OCI-LY3 (cell line): ENCODE measurements around the gene RBM26.

ENCODE experiments used
- H2AFZ ChIP-seq: fragments of 200-600, 300-600 bp; shearing (Covaris generic); 2 replicates; pipeline ENCODE4 v1.6.0; 2014; ENCODE audit warnings: antibody characterized with exemption, low read depth, low read length
- H3K27ac ChIP-seq: fragments of 200-600, 300-600 bp; sonication (generic); 2 replicates; pipeline ENCODE4 v1.5.1; 2014; ENCODE audit warnings: mild to moderate bottlenecking, low read length, moderate library complexity, mixed read lengths
- H3K27me3 ChIP-seq: fragments of 200-600, 300-600 bp; sonication (generic); 2 replicates; pipeline ENCODE4 v1.6.1; 2014; ENCODE audit warnings: low read depth, low read length, mixed read lengths
- H3K36me3 ChIP-seq: fragments of 200-600, 300-600 bp; sonication (generic); replicated peaks from 2 replicates; pipeline ENCODE3; 2014; ENCODE audit warnings: low read depth, low read length, mixed read lengths
- H3K4me1 ChIP-seq: fragments of 300-600, 200-600 bp; sonication (generic); 2 replicates; pipeline ENCODE4 v1.6.1; 2014; ENCODE audit warnings: low read length, mixed read lengths
- H3K4me2 ChIP-seq: fragments of 200-600, 300-600 bp; sonication (generic); 2 replicates; pipeline ENCODE4 v1.6.1; 2014; ENCODE audit warnings: low read length, mixed read lengths
- H3K4me3 ChIP-seq: fragments of 300-600, 200-600 bp; sonication (generic); 2 replicates; pipeline ENCODE4 v1.5.1; 2014; ENCODE audit warnings: antibody characterized with exemption, mild to moderate bottlenecking, low read length, moderate library complexity
- H3K79me2 ChIP-seq: fragments of 300-600, 200-600 bp; shearing (Covaris generic); 2 replicates; pipeline ENCODE4 v1.6.1; 2014; ENCODE audit warnings: mild to moderate bottlenecking, low read length, mixed read lengths
- H3K9ac ChIP-seq: fragments of 300-600, 200-600 bp; shearing (Covaris generic); 2 replicates; pipeline ENCODE4 v1.6.0; 2014; ENCODE audit warnings: mild to moderate bottlenecking, low read length, moderate library complexity
- H3K9me3 ChIP-seq: fragments of 200-600, 300-600 bp; shearing (Covaris generic); 2 replicates; pipeline ENCODE4 v1.6.1; 2014; ENCODE audit warnings: low read length, mixed read lengths; ENCODE audit not compliant: insufficient read depth
- H4K20me1 ChIP-seq: fragments of 200-600, 300-600 bp; sonication (generic); 2 replicates; pipeline ENCODE4 v1.6.1; 2016; ENCODE audit warnings: low read length, mixed read lengths; ENCODE audit not compliant: insufficient read depth
- EZH2phosphoT487 ChIP-seq: fragments of 200-600 bp; shearing (Covaris generic); IDR thresholded peaks from 2 replicates; pipeline ENCODE4 v1.6.1; 2018; ENCODE audit warnings: antibody characterized with exemption, mixed run types, low read depth
- TF ChIP-seq, protein P1 (sequence below): fragments of 200-600, 300-600 bp; sonication (generic); IDR thresholded peaks from 2 replicates; pipeline ENCODE4 v1.5.1; 2014; ENCODE audit warnings: antibody characterized with exemption, low read length, low read depth

The RBM26 gene

GRCh38 chr13:79382545-79383275, 23.3 kb downstream of the RBM26 start:
- Histone ChIP-seq H3K27me3 (no peaks in the 10 kb centered on the region), H3K79me2 (peaks cover 97% of the 10 kb centered on the region), H2AFZ (no peak overlapping the region), H3K4me1 (peaks cover 59% of the 10 kb centered on the region), H3K4me3 (peak overlapping the region; percentile 31), H3K9ac (0 out of 2 replicates have a peak overlapping the region, but pooled peaks have one; percentile 6), H3K4me2 (peak overlapping the region; percentile 57), H4K20me1 (peaks cover 71% of the 10 kb centered on the region), H3K9me3 (no peaks in the 10 kb centered on the region), H3K27ac (peak overlapping the region; percentile 43), H3K36me3 (peaks cover 13% of the 10 kb centered on the region)
- no peak for TF ChIP-seq EZH2phosphoT487
- TF ChIP-seq, protein P1, sequence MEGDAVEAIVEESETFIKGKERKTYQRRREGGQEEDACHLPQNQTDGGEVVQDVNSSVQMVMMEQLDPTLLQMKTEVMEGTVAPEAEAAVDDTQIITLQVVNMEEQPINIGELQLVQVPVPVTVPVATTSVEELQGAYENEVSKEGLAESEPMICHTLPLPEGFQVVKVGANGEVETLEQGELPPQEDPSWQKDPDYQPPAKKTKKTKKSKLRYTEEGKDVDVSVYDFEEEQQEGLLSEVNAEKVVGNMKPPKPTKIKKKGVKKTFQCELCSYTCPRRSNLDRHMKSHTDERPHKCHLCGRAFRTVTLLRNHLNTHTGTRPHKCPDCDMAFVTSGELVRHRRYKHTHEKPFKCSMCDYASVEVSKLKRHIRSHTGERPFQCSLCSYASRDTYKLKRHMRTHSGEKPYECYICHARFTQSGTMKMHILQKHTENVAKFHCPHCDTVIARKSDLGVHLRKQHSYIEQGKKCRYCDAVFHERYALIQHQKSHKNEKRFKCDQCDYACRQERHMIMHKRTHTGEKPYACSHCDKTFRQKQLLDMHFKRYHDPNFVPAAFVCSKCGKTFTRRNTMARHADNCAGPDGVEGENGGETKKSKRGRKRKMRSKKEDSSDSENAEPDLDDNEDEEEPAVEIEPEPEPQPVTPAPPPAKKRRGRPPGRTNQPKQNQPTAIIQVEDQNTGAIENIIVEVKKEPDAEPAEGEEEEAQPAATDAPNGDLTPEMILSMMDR: no peak

DNA sequence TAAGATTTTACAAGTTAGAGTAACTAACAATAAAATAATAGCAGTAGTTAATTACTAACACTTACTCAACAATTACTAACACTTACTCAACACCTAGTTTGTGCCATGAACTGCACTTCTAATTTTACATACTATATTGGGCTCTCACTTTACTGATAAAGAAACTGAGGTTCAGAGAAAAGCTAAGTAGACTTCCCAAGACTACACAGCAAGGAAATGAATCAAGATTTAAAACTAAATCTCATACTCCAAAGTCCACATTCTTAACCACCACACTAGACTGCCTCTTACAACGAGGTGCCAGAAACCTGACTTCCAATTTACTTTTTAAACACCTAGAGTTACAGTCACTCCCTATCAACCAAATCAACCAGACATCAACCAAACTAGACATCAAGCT, 25.1 kb downstream of the RBM26 start:
- no peak overlapping the region for H3K9ac ChIP-seq
- H3K27me3 ChIP-seq: no peaks in the 10 kb centered on the region
- no peak overlapping the region for H3K27ac ChIP-seq
- H3K9me3 ChIP-seq: no peaks in the 10 kb centered on the region
- peaks cover 42% of the 10 kb centered on the region for H3K4me1 ChIP-seq
- H3K36me3 ChIP-seq: peaks cover 24% of the 10 kb centered on the region
- H3K4me3 ChIP-seq: no peak overlapping the region
- no peak overlapping the region for H3K4me2 ChIP-seq
- H4K20me1 ChIP-seq: peaks cover 56% of the 10 kb centered on the region
- H3K79me2 ChIP-seq: peaks cover 89% of the 10 kb centered on the region
- H2AFZ ChIP-seq: no peak overlapping the region
- no peak for TF ChIP-seq EZH2phosphoT487
- TF ChIP-seq, protein P1: no peak

DNA sequence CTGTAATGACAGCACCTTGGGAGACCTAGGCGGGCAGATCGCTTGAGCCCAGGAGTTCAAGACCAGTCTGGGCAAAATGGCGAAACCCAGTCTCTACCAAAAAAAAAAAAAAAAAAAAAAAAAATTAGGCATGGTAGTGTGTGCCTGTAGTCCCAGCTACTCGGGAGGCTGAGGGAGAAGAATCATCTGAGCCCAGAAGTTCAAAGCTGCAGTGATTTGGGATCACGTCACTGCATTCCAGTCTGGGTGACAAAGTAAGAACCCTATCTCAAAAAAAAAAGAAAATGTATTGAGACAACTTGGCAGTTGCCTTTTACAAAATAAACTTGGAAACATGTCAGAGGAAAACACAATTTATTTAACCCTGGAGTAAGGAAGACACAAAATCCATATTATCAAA, 26.8 kb downstream of the RBM26 start:
- Histone ChIP-seq H3K9ac (no peak overlapping the region), H4K20me1 (peaks cover 41% of the 10 kb centered on the region), H3K27me3 (no peaks in the 10 kb centered on the region), H3K79me2 (peaks cover 82% of the 10 kb centered on the region), H3K9me3 (no peaks in the 10 kb centered on the region), H2AFZ (no peak overlapping the region), H3K4me2 (no peak overlapping the region), H3K4me3 (no peak overlapping the region), H3K4me1 (peaks cover 26% of the 10 kb centered on the region), H3K36me3 (peaks cover 31% of the 10 kb centered on the region), H3K27ac (no peak overlapping the region)
- TF ChIP-seq EZH2phosphoT487: no peak
- TF ChIP-seq, protein P1: no peak

GRCh38 chr13:79376843-79377242, 29.2 kb downstream of the RBM26 start:
- Histone ChIP-seq H3K9me3 (no peaks in the 10 kb centered on the region), H3K27ac (no peak overlapping the region), H3K4me3 (no peak overlapping the region), H3K4me2 (no peak overlapping the region), H3K4me1 (peaks cover 3% of the 10 kb centered on the region), H3K9ac (no peak overlapping the region), H3K79me2 (peaks cover 65% of the 10 kb centered on the region), H2AFZ (no peak overlapping the region), H3K27me3 (no peaks in the 10 kb centered on the region), H4K20me1 (peaks cover 18% of the 10 kb centered on the region), H3K36me3 (peaks cover 29% of the 10 kb centered on the region)
- TF ChIP-seq, protein P1: no peak
- TF ChIP-seq EZH2phosphoT487: no peak
